ENCODE data around the gene HM13. TPM values are rescaled to one million over a fixed set of nuclear protein-coding genes. Genes with fewer than 3 reads are reported as not detected.

Gene HM13
- total and polyA plus RNA-seq, 2 of the 4 experiments (the other 2 are of a cell fraction) = 53.2 to 203 TPM

DNA sequence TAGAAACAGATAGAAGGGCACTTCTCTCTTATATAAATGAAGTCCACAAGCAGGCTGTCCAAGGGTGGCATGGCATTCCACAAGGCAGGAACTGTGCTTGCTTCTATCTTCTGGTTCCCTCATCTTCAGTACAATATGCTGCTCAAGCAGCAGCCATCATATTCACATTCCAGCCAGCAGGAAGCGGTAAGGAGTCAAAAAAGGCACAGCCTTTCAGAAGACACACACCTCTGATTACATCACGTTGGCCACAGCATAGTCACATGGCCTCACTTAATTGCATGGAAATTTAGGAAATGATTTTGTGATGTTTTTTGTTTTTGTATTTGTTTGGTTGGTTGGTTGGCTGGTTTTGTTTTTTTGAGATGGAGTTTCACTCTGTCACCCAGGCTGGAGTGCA lies 20.1 kb upstream of the HM13 start:
- Histone ChIP-seq H3K27me3 (ENCODE audit: control insufficient read depth, insufficient read depth, low read length) (peaks cover 9% of the 10 kb centered on the region), H2BK20ac (ENCODE audit: low read depth, low read length) (no peak overlapping the region), H3K14ac (replicated peaks; ENCODE audit: low read depth, low read length) (no peak overlapping the region), H2BK15ac (ENCODE audit: low read depth, low read length) (no peak overlapping the region), H3K27ac (ENCODE audit: insufficient read depth, low read length) (no peak overlapping the region), H3K9me3 (ENCODE audit: control insufficient read depth, insufficient read depth, low read length) (no peaks in the 10 kb centered on the region), H3K56ac (ENCODE audit: extremely low read depth, insufficient read depth, low read length) (no peak overlapping the region), H4K20me1 (ENCODE audit: insufficient read depth, low read length) (no peaks in the 10 kb centered on the region), H2AK9ac (replicated peaks; ENCODE audit: low read depth, low read length, poor library complexity) (no peak overlapping the region), H2BK5ac (ENCODE audit: low read depth, low read length, poor library complexity, severe bottlenecking) (no peak overlapping the region), H3K4me2 (ENCODE audit: low read depth, low read length) (no peak overlapping the region), H2BK120ac (ENCODE audit: low read depth, low read length) (no peak overlapping the region), H3K4ac (ENCODE audit: low read depth, low read length) (no peak overlapping the region), H3K4me1 (ENCODE audit: control insufficient read depth, insufficient read depth, low read length) (0 out of 2 replicates have a peak, but pooled peaks cover 2% of the 10 kb centered on the region), H2AFZ (replicated peaks; ENCODE audit: low read length, poor library complexity) (peak overlapping the region; percentile 23), H3K36me3 (ENCODE audit: control insufficient read depth, insufficient read depth, low read length) (no peaks in the 10 kb centered on the region), H4K5ac (ENCODE audit: low read depth, low read length) (no peak overlapping the region), H4K91ac (ENCODE audit: insufficient read depth, low read depth, low read length) (no peak overlapping the region), H3K23ac (ENCODE audit: low read depth, low read length) (no peak overlapping the region), H3K18ac (ENCODE audit: low read depth, low read length) (no peak overlapping the region), H4K8ac (ENCODE audit: low read depth in 2 of 2, low read length in 2 of 2) (no peak overlapping the region), H3K9ac (ENCODE audit: low read depth, low read length) (no peak overlapping the region), H3K4me3 (ENCODE audit: insufficient read depth, low read depth, low read length) (no peak overlapping the region), H3K79me1 (ENCODE audit: low read depth in 1 of 2, low read length in 2 of 2) (no peaks in the 10 kb centered on the region), H3K9me1 (ENCODE audit: insufficient read depth, low read length) (no peaks in the 10 kb centered on the region), H2AK5ac (ENCODE audit: low read depth, low read length) (no peak overlapping the region)
- dilution Hi-C loops (cut with HindIII; ENCODE audit: low sequenced_read_pairs, unreplicated experiment) = no loop called here
- ChIA-PET CTCF (no interaction called here), POLR2A (ENCODE audit: unreplicated experiment) (no interaction called here)
- intact Hi-C loops (cut with micrococcal nuclease) = no loop called here
- WGBS, 2 experiments (ENCODE audit: extremely low coverage in 2 of 2, insufficient read length in 1 of 2) = no CpG with 5 or more reads among the region's 2 CpGs
- BruUV-seq (replicated peaks) = no TSS peak
- ATAC-seq (ENCODE audit: low read depth) (peak; percentile 58), DNase-seq (peak; percentile 41)
- no peak for TF ChIP-seq RFX5 (IDR thresholded peaks at IDR 0.05; ENCODE audit: low read depth, low read length)
- TF ChIP-seq MAZ (IDR thresholded peaks at IDR 0.05; ENCODE audit: borderline replicate concordance, low read depth, low read length) = no peak
- TF ChIP-seq, protein P1, sequence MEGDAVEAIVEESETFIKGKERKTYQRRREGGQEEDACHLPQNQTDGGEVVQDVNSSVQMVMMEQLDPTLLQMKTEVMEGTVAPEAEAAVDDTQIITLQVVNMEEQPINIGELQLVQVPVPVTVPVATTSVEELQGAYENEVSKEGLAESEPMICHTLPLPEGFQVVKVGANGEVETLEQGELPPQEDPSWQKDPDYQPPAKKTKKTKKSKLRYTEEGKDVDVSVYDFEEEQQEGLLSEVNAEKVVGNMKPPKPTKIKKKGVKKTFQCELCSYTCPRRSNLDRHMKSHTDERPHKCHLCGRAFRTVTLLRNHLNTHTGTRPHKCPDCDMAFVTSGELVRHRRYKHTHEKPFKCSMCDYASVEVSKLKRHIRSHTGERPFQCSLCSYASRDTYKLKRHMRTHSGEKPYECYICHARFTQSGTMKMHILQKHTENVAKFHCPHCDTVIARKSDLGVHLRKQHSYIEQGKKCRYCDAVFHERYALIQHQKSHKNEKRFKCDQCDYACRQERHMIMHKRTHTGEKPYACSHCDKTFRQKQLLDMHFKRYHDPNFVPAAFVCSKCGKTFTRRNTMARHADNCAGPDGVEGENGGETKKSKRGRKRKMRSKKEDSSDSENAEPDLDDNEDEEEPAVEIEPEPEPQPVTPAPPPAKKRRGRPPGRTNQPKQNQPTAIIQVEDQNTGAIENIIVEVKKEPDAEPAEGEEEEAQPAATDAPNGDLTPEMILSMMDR (conservative IDR thresholded peaks at IDR 0.05; ENCODE audit: low read depth, low read length) = peak; percentile 49
- no peak for TF ChIP-seq NFE2L2 (IDR thresholded peaks at IDR 0.05; ENCODE audit: low read depth, low read length)
- peak; percentile 32; the same call in 1 of the 2 replicates for TF ChIP-seq CEBPB (IDR thresholded peaks at IDR 0.05; ENCODE audit: low read depth, low read length)
- TF ChIP-seq CHD1 (IDR thresholded peaks at IDR 0.05; ENCODE audit: low read depth, low read length) = no peak
- TF ChIP-seq RCOR1 (IDR thresholded peaks at IDR 0.05; ENCODE audit: insufficient replicate concordance, low read length) = no peak
- no peak for TF ChIP-seq FOS (IDR thresholded peaks at IDR 0.05; ENCODE audit: low read depth, low read length)
- TF ChIP-seq MXI1 (IDR thresholded peaks at IDR 0.05; ENCODE audit: borderline replicate concordance, low read depth, low read length) = no peak
- TF ChIP-seq RAD21 (IDR thresholded peaks at IDR 0.05; ENCODE audit: low read length) = no peak
- TF ChIP-seq, protein P2, sequence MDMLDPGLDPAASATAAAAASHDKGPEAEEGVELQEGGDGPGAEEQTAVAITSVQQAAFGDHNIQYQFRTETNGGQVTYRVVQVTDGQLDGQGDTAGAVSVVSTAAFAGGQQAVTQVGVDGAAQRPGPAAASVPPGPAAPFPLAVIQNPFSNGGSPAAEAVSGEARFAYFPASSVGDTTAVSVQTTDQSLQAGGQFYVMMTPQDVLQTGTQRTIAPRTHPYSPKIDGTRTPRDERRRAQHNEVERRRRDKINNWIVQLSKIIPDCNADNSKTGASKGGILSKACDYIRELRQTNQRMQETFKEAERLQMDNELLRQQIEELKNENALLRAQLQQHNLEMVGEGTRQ (IDR thresholded peaks at IDR 0.05; ENCODE audit: low read depth, low read length) = no peak
- in situ Hi-C loops (cut with MboI; ENCODE audit: low sequenced_read_pairs) = no loop called here

Measured in IMR-90 (cell line).